K562 (cell line): Measurements from ENCODE around the gene CHSY1. TPM values are rescaled to one million over a fixed set of nuclear protein-coding genes. Genes with fewer than 3 reads are reported as not detected.

ENCODE experiments used
- MGA ChIP-seq: fragments of 450-650 bp; IDR thresholded peaks from 2 replicates; pipeline ENCODE4 v1.6.1; 2016; ENCODE audit warnings: mild to moderate bottlenecking, moderate library complexity
- ZBTB17 ChIP-seq: fragments of 450-650 bp; formaldehyde crosslinking; IDR thresholded peaks from 2 replicates; pipeline ENCODE4 v1.4.0; 2020; ENCODE audit warnings: mild to moderate bottlenecking
- polyA plus RNA-seq, 8 experiments: library from polyadenylated mRNA; depleted of rRNA in 4 of 8; stranded (reverse) in 5 of 8; unstranded in 3 of 8; fragments of >200 nt; fragmentation: Nextera tagmentation in 2 of 8; fragmentation: Illumina TruSeq in 1 of 8; extraction: Ambion mirVana in 2 of 8; extraction: Trizol in 1 of 8; gene quantifications; 2 replicates each; pipeline versions ENCODE4 v1.2.1 to v1.2.3, GENCODE V29; 2011 to 2014; ENCODE audit warnings: inconsistent platforms in 1 of 8, missing spikeins in 1 of 8
- total RNA-seq, 7 experiments: library from RNA; depleted of rRNA in 6 of 7; stranded (reverse); fragments of >200 nt in 6 of 7; fragmentation: Illumina TruSeq in 2 of 7; extraction: Trizol in 2 of 7; gene quantifications; 2 replicates each; pipeline versions ENCODE4 v1.2.1 to v1.2.3, GENCODE V29; 2011 to 2021; ENCODE audit warnings: low replicate concordance in 1 of 7

CHSY1 gene
- total and polyA plus RNA-seq, 9 of the 15 experiments (the other 6 are each of a cell fraction or from before 2014, with no cell fraction given), result 7.0 to 16.4 (median 13.4) TPM

- TF ChIP-seq MGA (no peak), ZBTB17 (CRISPR knock-in tag) (no peak)
Observed at GRCh38 chr15:101288905-101289513, 37.2 kb upstream of the CHSY1 start (continued).
